ENCODE measurements around the gene SH2D7.

SH2D7 gene

DNA sequence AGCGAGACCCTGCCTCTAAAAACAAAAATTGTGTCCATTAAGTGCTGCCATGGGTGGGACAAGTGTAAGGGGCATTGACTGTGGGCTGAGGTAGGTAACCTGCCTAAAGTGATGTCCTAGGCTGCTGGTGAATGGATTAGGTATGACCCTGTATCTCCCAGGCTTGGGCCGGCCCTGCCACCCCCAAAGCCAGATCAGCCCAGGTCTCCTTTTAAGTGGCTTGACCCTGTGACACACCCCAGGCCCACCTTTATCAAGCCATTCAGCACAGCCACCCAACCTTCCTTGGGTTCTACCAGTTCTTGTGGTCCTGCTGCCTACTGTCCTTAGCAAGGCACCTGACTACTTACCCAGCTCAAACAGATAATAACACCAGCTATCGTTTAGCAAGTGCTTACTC lies 20.2 kb downstream of the SH2D7 start:
- Histone ChIP-seq H3K9me3 (ENCODE audit: control insufficient read depth, low read length) (no peaks in the 10 kb centered on the region), H3K27me3 (ENCODE audit: control insufficient read depth, insufficient read depth, low read length, poor library complexity, severe bottlenecking) (no peaks in the 10 kb centered on the region), H3K36me3 (ENCODE audit: control insufficient read depth, insufficient read depth, low read length) (peaks cover 1% of the 10 kb centered on the region), H3K4me1 (ENCODE audit: control insufficient read depth, insufficient read depth, low read length) (no peaks in the 10 kb centered on the region), H3K4me3 (ENCODE audit: insufficient read depth, low read depth, low read length) (no peak overlapping the region), H3K27ac (ENCODE audit: insufficient read depth, low read depth, low read length, poor library complexity, severe bottlenecking) (no peak overlapping the region)
- 90% methylated on average over 3 of the region's 3 CpGs for WGBS, 2 experiments

DNA sequence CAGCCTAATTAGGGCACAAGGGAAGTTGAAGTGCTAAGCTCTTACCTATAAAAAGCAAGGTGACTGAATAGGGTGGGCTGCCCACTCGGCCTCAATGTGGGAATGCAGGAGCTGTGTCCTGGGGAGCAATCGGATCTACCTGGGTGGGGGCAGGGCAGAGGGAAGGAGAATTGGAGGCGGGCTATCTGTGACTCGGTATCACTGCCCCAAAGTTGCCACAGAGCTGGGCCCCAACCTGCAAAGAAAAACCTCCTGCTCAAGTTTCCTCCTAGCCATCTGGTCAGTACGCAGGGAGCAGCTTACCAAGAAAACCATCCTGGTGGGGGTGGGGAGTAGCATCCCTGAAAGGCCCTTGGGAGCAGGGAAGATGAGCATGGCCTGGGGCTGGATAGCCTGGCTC lies 28.2 kb downstream of the SH2D7 start:
- H3K9me3 ChIP-seq (ENCODE audit: control insufficient read depth, low read length) = no peaks in the 10 kb centered on the region
- no peak overlapping the region for H3K4me3 ChIP-seq (ENCODE audit: insufficient read depth, low read depth, low read length)
- WGBS, 2 experiments = 50 to 54% methylated on average over 5 of the region's 5 CpGs
- no peaks in the 10 kb centered on the region for H3K36me3 ChIP-seq (ENCODE audit: control insufficient read depth, insufficient read depth, low read length)
- peaks cover 10% of the 10 kb centered on the region for H3K4me1 ChIP-seq (ENCODE audit: control insufficient read depth, insufficient read depth, low read length)
- H3K27me3 ChIP-seq (ENCODE audit: control insufficient read depth, insufficient read depth, low read length, poor library complexity, severe bottlenecking) = no peaks in the 10 kb centered on the region
- H3K27ac ChIP-seq (ENCODE audit: insufficient read depth, low read depth, low read length, poor library complexity, severe bottlenecking) = no peak overlapping the region

DNA sequence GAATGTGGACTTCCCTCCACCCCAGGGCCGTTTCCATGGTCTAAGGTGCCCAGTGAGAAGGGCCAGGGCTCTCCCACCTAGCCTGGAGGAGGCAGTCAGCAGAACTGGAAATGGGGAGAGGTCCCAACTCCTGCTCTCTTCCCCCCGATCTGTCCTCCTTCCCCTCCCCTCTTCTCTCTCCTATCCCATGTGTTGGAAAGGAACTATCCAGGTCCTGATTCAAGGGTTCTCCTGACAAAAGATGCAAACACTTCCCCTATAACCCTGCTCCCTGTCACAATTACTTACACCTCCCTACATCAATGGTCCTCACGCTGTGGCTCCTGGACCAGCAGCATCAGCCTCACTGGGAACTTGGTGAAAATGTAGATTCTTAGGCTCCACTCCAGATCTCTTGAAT lies 32.9 kb downstream of the SH2D7 start:
- H3K4me3 ChIP-seq (ENCODE audit: insufficient read depth, low read depth, low read length) = no peak overlapping the region
- H3K4me1 ChIP-seq (ENCODE audit: control insufficient read depth, insufficient read depth, low read length) = peaks cover 14% of the 10 kb centered on the region
- H3K36me3 ChIP-seq (ENCODE audit: control insufficient read depth, insufficient read depth, low read length) = no peaks in the 10 kb centered on the region
- 85 to 87% methylated on average over 3 of the region's 3 CpGs for WGBS, 2 experiments
- no peaks in the 10 kb centered on the region for H3K9me3 ChIP-seq (ENCODE audit: control insufficient read depth, low read length)
- H3K27ac ChIP-seq (ENCODE audit: insufficient read depth, low read depth, low read length, poor library complexity, severe bottlenecking) = no peak overlapping the region
- no peaks in the 10 kb centered on the region for H3K27me3 ChIP-seq (ENCODE audit: control insufficient read depth, insufficient read depth, low read length, poor library complexity, severe bottlenecking)

DNA sequence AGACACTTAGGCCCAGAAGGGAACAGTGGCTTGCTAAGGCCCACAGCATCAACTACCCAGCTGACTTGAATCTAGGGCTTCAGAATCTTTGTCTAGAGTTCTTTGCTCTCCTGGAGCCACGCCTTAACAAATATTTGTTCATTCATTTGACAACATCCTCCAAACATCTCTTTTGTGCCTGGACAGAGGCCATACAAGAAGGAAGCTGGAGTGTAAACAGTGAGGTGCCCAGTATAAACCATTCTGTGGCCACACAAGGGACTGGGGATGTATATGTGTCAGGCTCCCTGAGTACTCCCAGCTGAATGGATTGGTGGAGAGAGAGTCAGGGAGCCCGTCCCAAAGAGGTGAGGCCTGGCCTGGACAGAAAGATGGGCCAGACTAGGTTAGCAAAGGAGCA lies 35.5 kb downstream of the SH2D7 start:
- Histone ChIP-seq H3K9me3 (ENCODE audit: control insufficient read depth, low read length) (no peaks in the 10 kb centered on the region), H3K27me3 (ENCODE audit: control insufficient read depth, insufficient read depth, low read length, poor library complexity, severe bottlenecking) (no peaks in the 10 kb centered on the region), H3K36me3 (ENCODE audit: control insufficient read depth, insufficient read depth, low read length) (no peaks in the 10 kb centered on the region), H3K27ac (ENCODE audit: insufficient read depth, low read depth, low read length, poor library complexity, severe bottlenecking) (no peak overlapping the region), H3K4me3 (ENCODE audit: insufficient read depth, low read depth, low read length) (no peak overlapping the region), H3K4me1 (ENCODE audit: control insufficient read depth, insufficient read depth, low read length) (peaks cover 5% of the 10 kb centered on the region)
- WGBS, 2 experiments = 91 to 96% methylated on average over 2 of the region's 2 CpGs

DNA sequence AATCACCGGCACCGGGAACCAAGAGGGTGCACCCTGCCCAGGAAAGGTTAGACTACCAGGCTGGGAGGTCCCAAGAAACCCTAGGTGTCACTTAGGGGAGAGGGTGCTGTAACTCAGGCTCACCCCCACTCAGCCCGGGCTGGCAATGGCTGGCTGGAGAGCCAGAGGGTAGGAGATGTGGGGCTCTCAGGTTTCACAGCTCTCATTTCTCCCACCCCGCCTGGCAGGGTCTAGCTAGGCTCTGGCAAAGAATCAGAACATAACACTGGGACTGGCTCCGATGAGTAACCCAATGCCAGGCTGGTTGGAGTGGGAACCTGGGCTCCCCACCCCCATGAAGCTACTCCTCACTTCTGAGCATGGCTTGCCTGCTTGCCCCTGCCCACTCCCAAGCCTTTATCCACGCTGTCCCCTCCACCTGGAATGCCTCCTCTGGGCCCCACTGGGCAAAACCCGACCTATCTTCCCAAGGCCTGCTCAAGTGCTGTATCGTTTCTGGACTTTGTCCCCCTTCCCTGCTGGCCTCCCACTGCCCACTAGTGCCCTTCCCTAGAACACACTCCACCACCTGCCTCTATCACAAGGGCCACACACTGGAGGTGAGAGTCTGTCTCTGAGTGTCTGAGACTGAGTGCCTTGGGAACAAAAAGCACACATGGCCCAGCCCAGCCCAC lies 36.9 kb downstream of the SH2D7 start:
- Histone ChIP-seq H3K27me3 (ENCODE audit: control insufficient read depth, insufficient read depth, low read length, poor library complexity, severe bottlenecking) (no peaks in the 10 kb centered on the region), H3K36me3 (ENCODE audit: control insufficient read depth, insufficient read depth, low read length) (no peaks in the 10 kb centered on the region), H3K4me1 (ENCODE audit: control insufficient read depth, insufficient read depth, low read length) (peaks cover 5% of the 10 kb centered on the region), H3K4me3 (ENCODE audit: insufficient read depth, low read depth, low read length) (no peak overlapping the region), H3K9me3 (ENCODE audit: control insufficient read depth, low read length) (no peaks in the 10 kb centered on the region), H3K27ac (ENCODE audit: insufficient read depth, low read depth, low read length, poor library complexity, severe bottlenecking) (no peak overlapping the region)
- WGBS, 2 experiments = 82 to 85% methylated on average over 8 of the region's 8 CpGs

DNA sequence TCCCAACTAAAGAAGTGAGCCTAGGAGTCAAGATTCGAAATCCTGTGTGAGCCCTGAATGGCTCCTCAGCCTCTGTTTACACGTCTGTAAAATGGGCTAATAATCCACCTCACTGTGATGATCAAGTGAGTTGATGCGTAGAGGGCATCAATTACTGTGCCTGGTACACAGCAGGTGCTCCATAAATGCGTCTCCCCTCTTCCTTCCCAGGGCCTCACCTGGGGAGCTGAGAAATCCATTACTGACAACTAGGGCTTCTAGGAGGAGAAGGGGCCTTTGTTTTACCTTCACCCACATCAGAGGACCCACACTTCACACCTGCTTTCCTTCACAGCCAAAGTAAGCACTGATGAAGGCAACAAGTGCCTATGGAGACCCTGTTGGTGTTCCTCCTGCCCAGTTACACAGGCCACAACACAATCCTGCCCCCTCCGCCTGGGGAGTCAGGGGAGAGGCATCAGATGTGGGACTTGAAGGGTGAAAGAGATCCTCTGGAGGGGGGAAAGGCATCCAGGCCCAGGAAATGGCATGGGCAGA lies 37.5 kb downstream of the SH2D7 start:
- Histone ChIP-seq H3K36me3 (ENCODE audit: control insufficient read depth, insufficient read depth, low read length) (no peaks in the 10 kb centered on the region), H3K27me3 (ENCODE audit: control insufficient read depth, insufficient read depth, low read length, poor library complexity, severe bottlenecking) (no peaks in the 10 kb centered on the region), H3K27ac (ENCODE audit: insufficient read depth, low read depth, low read length, poor library complexity, severe bottlenecking) (no peak overlapping the region), H3K4me3 (ENCODE audit: insufficient read depth, low read depth, low read length) (no peak overlapping the region), H3K4me1 (ENCODE audit: control insufficient read depth, insufficient read depth, low read length) (peaks cover 5% of the 10 kb centered on the region), H3K9me3 (ENCODE audit: control insufficient read depth, low read length) (no peaks in the 10 kb centered on the region)
- WGBS, 2 experiments = 90 to 94% methylated on average over 5 of the region's 5 CpGs

DNA sequence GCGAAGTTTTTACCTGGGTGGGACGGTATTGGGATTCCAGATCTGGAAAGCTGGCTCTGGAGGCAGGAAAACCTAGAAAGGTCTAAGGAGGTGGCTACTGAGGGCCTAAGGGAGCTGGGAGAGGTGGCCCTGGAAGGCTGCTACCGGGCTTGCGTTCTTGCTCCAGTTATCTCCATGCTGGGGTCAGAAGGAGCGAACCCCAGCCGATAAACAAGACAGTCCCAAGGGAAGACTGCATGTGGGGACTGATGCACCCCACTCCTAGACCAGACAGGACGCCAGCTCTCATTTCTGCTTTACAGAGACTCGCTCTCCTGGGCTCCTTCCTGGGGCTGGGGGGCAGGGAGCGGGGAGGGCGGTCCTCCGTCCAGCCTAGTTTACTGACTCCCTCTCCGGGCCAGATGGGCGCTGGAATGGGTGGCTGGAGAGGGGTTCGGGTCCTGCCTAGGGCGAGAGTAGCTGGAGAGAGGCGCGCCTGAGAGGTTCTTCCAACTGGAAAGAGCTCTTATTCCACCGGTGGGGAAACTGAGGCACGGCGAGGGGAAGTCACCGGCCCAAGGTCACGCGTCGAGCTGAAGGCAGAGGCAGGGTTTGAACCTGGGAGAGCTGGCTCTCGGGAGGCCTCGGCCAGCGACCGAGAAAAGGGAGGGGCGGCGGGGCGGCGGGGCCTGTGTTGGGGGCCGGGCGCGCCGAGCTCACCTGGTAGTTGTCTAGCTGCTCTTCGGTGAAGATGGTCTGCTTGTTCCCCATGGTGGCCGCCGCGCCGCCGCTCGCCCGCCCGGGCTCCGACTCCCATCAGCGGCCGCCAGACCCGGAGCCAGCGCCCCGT lies 38.3 kb downstream of the SH2D7 start:
- Histone ChIP-seq H3K4me1 (ENCODE audit: control insufficient read depth, insufficient read depth, low read length) (peaks cover 5% of the 10 kb centered on the region), H3K27ac (ENCODE audit: insufficient read depth, low read depth, low read length, poor library complexity, severe bottlenecking) (no peak overlapping the region), H3K27me3 (ENCODE audit: control insufficient read depth, insufficient read depth, low read length, poor library complexity, severe bottlenecking) (no peaks in the 10 kb centered on the region), H3K4me3 (ENCODE audit: insufficient read depth, low read depth, low read length) (peak overlapping the region; percentile 74), H3K36me3 (ENCODE audit: control insufficient read depth, insufficient read depth, low read length) (no peaks in the 10 kb centered on the region), H3K9me3 (ENCODE audit: control insufficient read depth, low read length) (no peaks in the 10 kb centered on the region)
- 30 to 32% methylated on average over 51 of the region's 51 CpGs for WGBS, 2 experiments

DNA sequence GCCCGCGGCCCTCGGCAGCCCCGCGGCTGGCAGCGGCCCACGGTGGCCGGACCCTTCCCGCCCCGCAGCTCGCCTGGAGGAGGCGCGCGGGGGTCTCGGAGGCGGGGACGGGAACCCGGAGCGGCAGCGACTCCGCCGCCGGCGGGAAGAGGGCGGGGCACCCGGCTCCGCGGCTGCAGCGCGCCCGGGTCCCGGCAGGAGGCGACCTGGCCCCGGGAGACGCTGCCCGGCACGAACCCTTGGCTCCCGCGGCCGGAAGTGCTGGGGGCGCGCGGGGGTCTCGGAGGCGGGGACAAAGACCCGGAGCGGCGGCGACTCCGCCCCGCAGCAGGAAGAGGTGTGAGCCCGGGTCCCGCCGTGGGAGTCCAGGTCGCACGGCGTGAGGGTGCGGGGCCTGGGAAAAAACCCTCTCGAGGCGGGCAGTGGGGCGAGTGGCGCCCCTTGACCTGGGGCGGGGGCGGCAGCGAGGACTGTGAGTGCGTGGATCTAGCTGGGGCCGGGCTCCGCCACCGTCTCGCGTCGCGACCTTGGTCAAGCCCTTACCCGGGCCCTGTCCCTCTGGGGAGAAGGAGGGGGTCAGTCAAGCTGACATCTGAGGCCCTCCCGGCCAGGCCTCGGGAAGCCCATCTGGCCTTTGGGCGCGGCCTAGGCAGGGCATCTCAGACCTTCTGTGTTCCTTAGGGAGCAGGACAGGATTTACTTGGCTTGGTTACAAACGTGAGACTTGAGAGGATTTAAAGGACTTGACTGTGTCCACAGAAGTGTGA lies 39.1 kb downstream of the SH2D7 start, which contains the start of gene CIB2:
Gene CIB2 (minus strand): TSS at position 151 of the 767 bp plus-strand sequence. CDS start 230 bp downstream, outside the sequence.
- no peaks in the 10 kb centered on the region for H3K9me3 ChIP-seq (ENCODE audit: control insufficient read depth, low read length)
- no peaks in the 10 kb centered on the region for H3K36me3 ChIP-seq (ENCODE audit: control insufficient read depth, insufficient read depth, low read length)
- no peaks in the 10 kb centered on the region for H3K27me3 ChIP-seq (ENCODE audit: control insufficient read depth, insufficient read depth, low read length, poor library complexity, severe bottlenecking)
- H3K4me3 ChIP-seq (ENCODE audit: insufficient read depth, low read depth, low read length) = peak within 1 kb of the TSS; percentile 74
- peaks cover 5% of the 10 kb centered on the region for H3K4me1 ChIP-seq (ENCODE audit: control insufficient read depth, insufficient read depth, low read length)
- H3K27ac ChIP-seq (ENCODE audit: insufficient read depth, low read depth, low read length, poor library complexity, severe bottlenecking) = no peak within 1 kb of the TSS
- 0 to 1% methylated on average over 79 of the region's 79 CpGs for WGBS, 2 experiments

DNA sequence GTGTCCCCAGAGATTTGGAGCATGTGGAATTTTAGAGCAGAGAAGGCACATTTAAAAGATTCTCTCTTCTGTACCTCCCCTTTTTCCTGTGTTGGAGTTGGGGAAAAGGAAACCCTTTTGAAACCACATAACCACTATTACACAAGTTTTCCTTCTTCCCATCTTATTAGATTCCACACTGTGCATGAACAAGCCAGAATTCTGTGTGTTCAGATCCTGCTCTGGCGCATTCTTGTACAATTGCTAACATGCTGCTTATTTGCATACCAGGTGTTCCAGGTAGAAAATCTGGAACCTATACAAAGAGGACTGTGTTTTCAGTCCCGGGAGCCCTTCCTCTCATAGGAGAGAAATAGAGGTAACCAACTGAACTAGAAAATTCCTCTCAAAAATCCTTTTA lies 41.4 kb downstream of the SH2D7 start:
- WGBS, 2 experiments = 90 to 93% methylated on average over 2 of the region's 2 CpGs
- Histone ChIP-seq H3K27ac (ENCODE audit: insufficient read depth, low read depth, low read length, poor library complexity, severe bottlenecking) (no peak overlapping the region), H3K9me3 (ENCODE audit: control insufficient read depth, low read length) (no peaks in the 10 kb centered on the region), H3K4me3 (ENCODE audit: insufficient read depth, low read depth, low read length) (no peak overlapping the region), H3K4me1 (ENCODE audit: control insufficient read depth, insufficient read depth, low read length) (peaks cover 5% of the 10 kb centered on the region), H3K27me3 (ENCODE audit: control insufficient read depth, insufficient read depth, low read length, poor library complexity, severe bottlenecking) (no peaks in the 10 kb centered on the region), H3K36me3 (ENCODE audit: control insufficient read depth, insufficient read depth, low read length) (no peaks in the 10 kb centered on the region)

DNA sequence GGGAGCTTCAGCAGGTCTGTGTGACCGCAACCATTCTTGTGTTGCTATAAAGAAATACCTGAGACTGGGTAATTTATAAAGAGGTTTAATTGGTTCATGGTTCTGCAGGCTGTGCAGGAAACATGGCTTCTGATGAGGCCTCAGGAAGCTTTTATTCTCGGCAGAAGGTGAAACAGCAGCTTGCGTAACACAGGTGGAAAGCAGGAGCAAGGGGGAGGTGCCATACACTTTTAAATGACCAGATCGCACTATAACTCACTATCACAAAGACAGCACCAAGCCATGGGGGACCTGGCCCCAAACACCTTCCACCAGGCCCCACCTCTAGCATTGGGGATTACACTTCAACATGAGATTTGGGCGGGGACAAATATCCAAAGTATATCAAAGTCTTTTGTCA lies 47.2 kb downstream of the SH2D7 start:
- WGBS, 2 experiments = 86 to 93% methylated on average over 5 of the region's 5 CpGs
- Histone ChIP-seq H3K27ac (ENCODE audit: insufficient read depth, low read depth, low read length, poor library complexity, severe bottlenecking) (no peak overlapping the region), H3K9me3 (ENCODE audit: control insufficient read depth, low read length) (no peaks in the 10 kb centered on the region), H3K27me3 (ENCODE audit: control insufficient read depth, insufficient read depth, low read length, poor library complexity, severe bottlenecking) (no peaks in the 10 kb centered on the region), H3K4me3 (ENCODE audit: insufficient read depth, low read depth, low read length) (no peak overlapping the region), H3K36me3 (ENCODE audit: control insufficient read depth, insufficient read depth, low read length) (no peaks in the 10 kb centered on the region), H3K4me1 (ENCODE audit: control insufficient read depth, insufficient read depth, low read length) (no peaks in the 10 kb centered on the region)
